ENCODE measurements around the gene CACNA1B. TPM values are rescaled to one million over a fixed set of nuclear protein-coding genes. Genes with fewer than 3 reads are reported as not detected.

Gene CACNA1B
- total and polyA plus RNA-seq, 2 of the 13 experiments (the other 11 are each of a cell fraction or from before 2014, with no cell fraction given): under 0.01 to 0.04 TPM

GRCh38 chr9:137879052-137879451 lies 1.5 kb downstream of the CACNA1B start:
- Histone ChIP-seq H3K79me2 (ENCODE audit: insufficient read depth, low read length) (no peaks in the 10 kb centered on the region), H2AFZ (ENCODE audit: low read length) (no peak overlapping the region), H3K9ac (ENCODE audit: insufficient read depth, low read depth, low read length) (no peak overlapping the region), H3K36me3 (replicated peaks in 1 of 2; ENCODE audit: control insufficient read depth in 1 of 2, insufficient read depth in 2 of 2, low read length in 2 of 2) (no peaks in the 10 kb centered on the region), H3K9me3 (ENCODE audit: low read length) (no peaks in the 10 kb centered on the region), H3K27ac (ENCODE audit: extremely low read length, insufficient read depth, low read length) (no peak overlapping the region), H3K4me1 (ENCODE audit: insufficient read depth, low read length) (no peaks in the 10 kb centered on the region), H4K20me1 (ENCODE audit: insufficient read depth, low read length) (peaks cover 2% of the 10 kb centered on the region; the same call in 1 of the 2 replicates), H3K4me3 (replicated peaks in 1 of 3; ENCODE audit: insufficient read depth in 1 of 3, low read depth in 2 of 3, low read length in 3 of 3) (no peak overlapping the region), H3K27me3 (ENCODE audit: control insufficient read depth in 1 of 2, insufficient read depth in 2 of 2, low read length in 2 of 2) (peaks cover 2 to 13% of the 10 kb centered on the region in 2 experiments; a peak in 3 of 5 replicates), H3K4me2 (ENCODE audit: low read depth, low read length) (no peak overlapping the region)
- intact Hi-C loops (cut with micrococcal nuclease; ENCODE audit: unreplicated experiment): no loop called here
- WGBS (ENCODE audit: low lambda C conversion rate): 70% methylated on average over 6 of the region's 20 CpGs
- DNase-seq (ENCODE audit: low spot score) (no peak), FAIRE-seq (no peak), ATAC-seq (no peak)
- no TSS peak for BruUV-seq (replicated peaks)
- in situ Hi-C loops (cut with HindIII; ENCODE audit: extremely low pct_ligation_motif_present, low pct_unique_long_range_greater_than_20kb): no loop called here
- no peak for TF ChIP-seq CTCF (CRISPR knock-in tag; IDR thresholded peaks at IDR 0.05)
- TF ChIP-seq HNRNPL (IDR thresholded peaks at IDR 0.05; ENCODE audit: low read depth, low read length): no peak
- no peak for TF ChIP-seq ZNF282 (IDR thresholded peaks at IDR 0.05; ENCODE audit: partially characterized antibody)
- no peak for TF ChIP-seq GTF3A (CRISPR knock-in tag; conservative IDR thresholded peaks at IDR 0.05)
- no peak for TF ChIP-seq ZNF382 (CRISPR knock-in tag; IDR thresholded peaks at IDR 0.05; ENCODE audit: borderline replicate concordance)
- no peak for TF ChIP-seq TARDBP (CRISPR knock-in tag; IDR thresholded peaks at IDR 0.05)
- TF ChIP-seq ZNF276 (CRISPR knock-in tag; IDR thresholded peaks at IDR 0.05; ENCODE audit: low read depth): no peak
- TF ChIP-seq HDAC1 (CRISPR knock-in tag; IDR thresholded peaks at IDR 0.05): no peak
- no peak for TF ChIP-seq ZSCAN31 (CRISPR knock-in tag; IDR thresholded peaks at IDR 0.05; ENCODE audit: low read depth)
- no peak for TF ChIP-seq SOX5 (CRISPR knock-in tag; IDR thresholded peaks at IDR 0.05; ENCODE audit: borderline replicate concordance)
- TF ChIP-seq CSRNP2 (CRISPR knock-in tag; conservative IDR thresholded peaks at IDR 0.05; ENCODE audit: low read depth): no peak
- TF ChIP-seq PRPF4 (IDR thresholded peaks at IDR 0.05; ENCODE audit: low read depth, low read length, poor library complexity, severe bottlenecking): no peak
- TF ChIP-seq ZNF644 (CRISPR knock-in tag; IDR thresholded peaks at IDR 0.05; ENCODE audit: low read depth): no peak
- TF ChIP-seq DR1 (CRISPR knock-in tag; IDR thresholded peaks at IDR 0.05): no peak
- no peak for TF ChIP-seq HINFP (CRISPR knock-in tag; IDR thresholded peaks at IDR 0.05; ENCODE audit: low read depth)
- ChIA-PET CTCF (ENCODE audit: low intra/inter-chr PET ratio, low total read pairs) (no interaction called here), POLR2A (no interaction called here)

All from HepG2 (cell line).